Body of pancreas (tissue), 4 donors: ENCODE data around the gene GPM6B.

Source experiments
- CTCF ChIP-seq, 7 experiments: fragments of 450-650 bp in 4 of 7; fragments of 200-600 bp in 3 of 7; sonication (generic) in 3 of 7; IDR thresholded peaks; one replicate each; pipeline ENCODE4 v1.5.1; 2016 to 2019; ENCODE audit warnings: antibody characterized with exemption in 7 of 7
- POLR2A ChIP-seq, 3 donors: fragments of 450-650 bp; IDR thresholded peaks; one replicate each; pipeline ENCODE4 v1.6.1; 2016; ENCODE audit warnings: antibody characterized with exemption in 3 of 3, mild to moderate bottlenecking in 2 of 3

- TF ChIP-seq CTCF (IDR thresholded peaks at IDR 0.05): no peak
- no peak for TF ChIP-seq POLR2A (IDR thresholded peaks at IDR 0.05)
These were observed 46.4 kb upstream of the GPM6B start for GRCh38 chrX:13863324-13863723.
